SK-N-SH treated with all-trans-retinoic acid at 6 μM for 48 hours (cell line): ENCODE results near the gene FCER2.

Source experiments
- ARNTL ChIP-seq: fragments of 450-650 bp; formaldehyde crosslinking; IDR thresholded peaks from 2 replicates; pipeline ENCODE4 v1.5.0; 2020; ENCODE audit warnings: low read depth, mild to moderate bottlenecking, moderate library complexity, borderline replicate concordance
- BACH2 ChIP-seq: fragments of 250-450 bp; sonication (Bioruptor Pico); IDR thresholded peaks from 2 replicates; pipeline ENCODE4 v1.9.0; 2021; ENCODE audit warnings: mild to moderate bottlenecking, borderline replicate concordance
- CSRNP3 ChIP-seq: fragments of 250-450 bp; sonication (Bioruptor Pico); IDR thresholded peaks from 2 replicates; pipeline ENCODE4 v1.5.1; 2021; ENCODE audit warnings: mild to moderate bottlenecking, moderate library complexity
- ESRRG ChIP-seq: fragments of 250-450 bp; sonication (Bioruptor Pico); IDR thresholded peaks from 2 replicates; pipeline ENCODE4 v1.6.1; 2021; ENCODE audit warnings: mild to moderate bottlenecking
- PATZ1 ChIP-seq: fragments of 250-450 bp; sonication (Bioruptor Pico); IDR thresholded peaks from 2 replicates; pipeline ENCODE4 v1.8.0; 2020; ENCODE audit warnings: mild to moderate bottlenecking, moderate library complexity, borderline replicate concordance
- PPARA ChIP-seq: fragments of 250-450 bp; sonication (Bioruptor Pico); IDR thresholded peaks from 2 replicates; pipeline ENCODE4 v1.5.0; 2020; ENCODE audit warnings: mild to moderate bottlenecking, borderline replicate concordance
- RARB ChIP-seq: fragments of 250-450 bp; sonication (Bioruptor Pico); IDR thresholded peaks from 2 replicates; pipeline ENCODE4 v1.8.0; 2021; ENCODE audit warnings: mild to moderate bottlenecking, moderate library complexity
- TOX ChIP-seq: fragments of 250-450 bp; sonication (Bioruptor Pico); IDR thresholded peaks from 2 replicates; pipeline ENCODE4 v1.8.0; 2021; ENCODE audit warnings: mild to moderate bottlenecking, moderate library complexity, borderline replicate concordance
- ZFP3 ChIP-seq: fragments of 250-450 bp; sonication (Bioruptor Pico); IDR thresholded peaks from 2 replicates; pipeline ENCODE4 v1.5.0; 2020; ENCODE audit warnings: mild to moderate bottlenecking, moderate library complexity
- ZFP30 ChIP-seq: fragments of 450-650 bp; formaldehyde crosslinking; IDR thresholded peaks from 2 replicates; pipeline ENCODE4 v1.5.0; 2022; ENCODE audit warnings: mild to moderate bottlenecking, moderate library complexity
- ZNF70 ChIP-seq: fragments of 450-650 bp; formaldehyde crosslinking; IDR thresholded peaks from 2 replicates; pipeline ENCODE4 v1.5.0; 2020; ENCODE audit warnings: mild to moderate bottlenecking, moderate library complexity
- ZNF8 ChIP-seq: fragments of 450-650 bp; formaldehyde crosslinking; IDR thresholded peaks from 2 replicates; pipeline ENCODE4 v1.5.0; 2020; ENCODE audit warnings: mild to moderate bottlenecking, moderate library complexity
- TF ChIP-seq, protein P1 (sequence below): fragments of 250-450 bp; sonication (Bioruptor Pico); IDR thresholded peaks from 2 replicates; pipeline ENCODE4 v1.5.0; 2020; ENCODE audit warnings: mild to moderate bottlenecking, moderate library complexity
- TF ChIP-seq, protein P2 (sequence below): fragments of 250-450 bp; sonication (Bioruptor Pico); IDR thresholded peaks from 2 replicates; pipeline ENCODE4 v1.5.1; 2020; ENCODE audit warnings: low read depth, mild to moderate bottlenecking, moderate library complexity

- TF ChIP-seq ZFP3 (no peak), BACH2 (CRISPR knock-in tag) (no peak), ZNF8 (CRISPR knock-in tag) (no peak), ZNF70 (CRISPR knock-in tag) (no peak), RARB (CRISPR knock-in tag) (no peak), ZFP30 (CRISPR knock-in tag) (no peak), ESRRG (CRISPR knock-in tag) (no peak), PATZ1 (no peak), CSRNP3 (CRISPR knock-in tag) (no peak), PPARA (CRISPR knock-in tag) (no peak), TOX (no peak), ARNTL (CRISPR knock-in tag) (no peak)
- TF ChIP-seq, protein P1, sequence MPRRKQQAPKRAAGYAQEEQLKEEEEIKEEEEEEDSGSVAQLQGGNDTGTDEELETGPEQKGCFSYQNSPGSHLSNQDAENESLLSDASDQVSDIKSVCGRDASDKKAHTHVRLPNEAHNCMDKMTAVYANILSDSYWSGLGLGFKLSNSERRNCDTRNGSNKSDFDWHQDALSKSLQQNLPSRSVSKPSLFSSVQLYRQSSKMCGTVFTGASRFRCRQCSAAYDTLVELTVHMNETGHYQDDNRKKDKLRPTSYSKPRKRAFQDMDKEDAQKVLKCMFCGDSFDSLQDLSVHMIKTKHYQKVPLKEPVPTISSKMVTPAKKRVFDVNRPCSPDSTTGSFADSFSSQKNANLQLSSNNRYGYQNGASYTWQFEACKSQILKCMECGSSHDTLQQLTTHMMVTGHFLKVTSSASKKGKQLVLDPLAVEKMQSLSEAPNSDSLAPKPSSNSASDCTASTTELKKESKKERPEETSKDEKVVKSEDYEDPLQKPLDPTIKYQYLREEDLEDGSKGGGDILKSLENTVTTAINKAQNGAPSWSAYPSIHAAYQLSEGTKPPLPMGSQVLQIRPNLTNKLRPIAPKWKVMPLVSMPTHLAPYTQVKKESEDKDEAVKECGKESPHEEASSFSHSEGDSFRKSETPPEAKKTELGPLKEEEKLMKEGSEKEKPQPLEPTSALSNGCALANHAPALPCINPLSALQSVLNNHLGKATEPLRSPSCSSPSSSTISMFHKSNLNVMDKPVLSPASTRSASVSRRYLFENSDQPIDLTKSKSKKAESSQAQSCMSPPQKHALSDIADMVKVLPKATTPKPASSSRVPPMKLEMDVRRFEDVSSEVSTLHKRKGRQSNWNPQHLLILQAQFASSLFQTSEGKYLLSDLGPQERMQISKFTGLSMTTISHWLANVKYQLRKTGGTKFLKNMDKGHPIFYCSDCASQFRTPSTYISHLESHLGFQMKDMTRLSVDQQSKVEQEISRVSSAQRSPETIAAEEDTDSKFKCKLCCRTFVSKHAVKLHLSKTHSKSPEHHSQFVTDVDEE (CRISPR knock-in tag): no peak
- TF ChIP-seq, protein P2, sequence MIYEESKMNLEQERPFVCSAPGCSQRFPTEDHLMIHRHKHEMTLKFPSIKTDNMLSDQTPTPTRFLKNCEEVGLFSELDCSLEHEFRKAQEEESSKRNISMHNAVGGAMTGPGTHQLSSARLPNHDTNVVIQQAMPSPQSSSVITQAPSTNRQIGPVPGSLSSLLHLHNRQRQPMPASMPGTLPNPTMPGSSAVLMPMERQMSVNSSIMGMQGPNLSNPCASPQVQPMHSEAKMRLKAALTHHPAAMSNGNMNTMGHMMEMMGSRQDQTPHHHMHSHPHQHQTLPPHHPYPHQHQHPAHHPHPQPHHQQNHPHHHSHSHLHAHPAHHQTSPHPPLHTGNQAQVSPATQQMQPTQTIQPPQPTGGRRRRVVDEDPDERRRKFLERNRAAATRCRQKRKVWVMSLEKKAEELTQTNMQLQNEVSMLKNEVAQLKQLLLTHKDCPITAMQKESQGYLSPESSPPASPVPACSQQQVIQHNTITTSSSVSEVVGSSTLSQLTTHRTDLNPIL (CRISPR knock-in tag): no peak
Observed at GRCh38 chr19:7652061-7652641, 49.8 kb downstream of the FCER2 start.
